HG02840 (cell line): ENCODE data around the gene ROBO4.

ENCODE experiments used
- ATAC-seq: cut with Tn5 transposase; IDR thresholded peaks from one replicate; pipeline ENCODE4 v1.9.1; 2021; ENCODE audit warnings: mild to moderate bottlenecking, moderate library complexity, moderate number of reproducible peaks; ENCODE audit not compliant: unreplicated experiment, low FRiP score

ROBO4 gene

DNA sequence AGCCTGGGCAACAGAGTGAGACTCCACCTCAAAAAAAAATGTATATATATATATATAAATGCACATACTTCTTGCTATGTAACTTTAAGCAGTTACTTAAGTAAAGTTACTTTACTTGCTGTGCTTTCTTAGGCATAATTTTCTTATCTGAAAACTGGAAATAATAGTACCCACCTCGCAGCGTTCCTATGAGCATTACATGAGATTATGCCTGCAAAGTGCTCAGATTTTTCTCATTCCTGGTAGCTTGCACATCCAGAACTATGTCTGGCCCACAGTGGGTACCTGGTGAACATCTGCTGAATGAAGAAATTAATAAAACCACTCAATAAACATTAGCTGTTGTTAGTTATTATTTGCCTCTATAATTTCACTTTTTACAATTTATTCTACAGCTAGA, 38.5 kb downstream of the ROBO4 start:
- no peak for ATAC-seq

GRCh38 chr11:124846070-124846673, 51.5 kb downstream of the ROBO4 start:
- no peak for ATAC-seq

DNA sequence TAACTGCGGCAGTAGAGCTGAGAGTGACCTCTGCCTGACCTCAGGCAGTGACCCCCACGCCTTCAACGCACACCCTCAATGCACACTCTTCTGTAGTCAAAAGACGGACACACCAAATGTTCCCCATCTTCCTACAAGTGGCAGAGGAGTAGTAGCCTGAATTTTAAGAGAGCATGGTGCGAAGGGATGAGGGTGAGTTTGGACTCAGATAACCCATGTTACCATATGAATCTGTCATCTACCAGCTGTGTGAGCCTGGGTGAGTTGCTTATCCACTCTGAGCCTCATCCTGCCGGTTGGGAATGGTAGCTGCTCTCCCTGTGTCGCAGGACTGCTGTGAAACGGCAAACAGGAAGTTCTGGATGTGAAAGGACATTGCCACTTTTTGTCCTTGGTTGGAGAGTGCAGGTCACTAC, 53.0 kb downstream of the ROBO4 start:
- no peak for ATAC-seq

DNA sequence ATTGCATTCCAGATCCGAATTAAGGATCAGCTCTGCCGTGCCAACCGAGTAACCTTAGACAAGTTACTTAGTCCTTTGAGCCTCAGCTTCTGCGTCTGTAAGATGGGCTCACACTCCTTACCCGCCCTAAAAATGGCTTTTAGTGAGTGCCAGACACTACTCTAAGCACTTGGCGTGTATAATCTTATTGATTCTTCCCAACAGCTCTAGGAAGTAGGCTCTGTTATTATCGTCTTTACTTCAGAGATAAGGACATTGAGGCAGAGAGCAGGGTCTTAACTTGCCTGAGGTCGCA, 54.1 kb downstream of the ROBO4 start:
- ATAC-seq: no peak

- ATAC-seq: no peak
These were observed 55.4 kb downstream of the ROBO4 start for GRCh38 chr11:124842305-124842704.

GRCh38 chr11:124841840-124842239, 55.8 kb downstream of the ROBO4 start:
- no peak for ATAC-seq

DNA sequence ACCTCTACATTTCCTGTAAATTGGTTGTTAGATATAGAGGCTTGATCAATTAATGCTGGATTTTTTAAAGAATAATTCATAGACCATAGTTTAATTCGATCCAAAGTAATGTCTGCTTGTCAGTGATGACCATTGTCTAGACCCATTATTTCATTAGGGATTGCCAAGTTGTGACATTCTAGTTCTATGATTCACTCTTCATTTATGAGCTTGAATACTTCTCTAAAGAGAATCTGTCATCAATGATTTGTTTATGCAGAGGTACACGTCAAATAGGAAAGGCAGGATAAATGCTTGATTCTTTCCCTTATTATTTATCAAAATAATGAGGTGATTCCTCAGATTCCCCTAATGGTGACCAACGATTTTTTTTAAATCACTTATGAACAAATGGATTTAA, 56.5 kb downstream of the ROBO4 start:
- ATAC-seq: no peak

DNA sequence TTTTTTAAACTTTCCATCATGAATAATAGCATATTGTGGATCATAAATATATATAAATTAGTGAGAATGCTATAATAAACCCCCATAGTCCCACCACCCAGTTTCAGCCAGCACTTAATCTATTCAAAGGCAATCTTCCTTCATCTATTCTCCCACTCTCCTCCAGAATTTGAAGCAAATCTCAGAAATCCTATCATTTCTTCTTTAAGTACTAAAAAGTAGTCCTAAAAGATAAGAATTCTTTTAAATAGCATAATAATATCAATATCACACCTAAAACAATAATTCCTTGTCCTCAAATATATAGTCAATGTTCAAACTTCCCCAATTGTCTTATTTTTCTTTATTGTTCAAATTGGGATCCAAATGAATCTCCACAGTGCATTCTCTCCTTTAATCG, 57.0 kb downstream of the ROBO4 start:
- no peak for ATAC-seq

DNA sequence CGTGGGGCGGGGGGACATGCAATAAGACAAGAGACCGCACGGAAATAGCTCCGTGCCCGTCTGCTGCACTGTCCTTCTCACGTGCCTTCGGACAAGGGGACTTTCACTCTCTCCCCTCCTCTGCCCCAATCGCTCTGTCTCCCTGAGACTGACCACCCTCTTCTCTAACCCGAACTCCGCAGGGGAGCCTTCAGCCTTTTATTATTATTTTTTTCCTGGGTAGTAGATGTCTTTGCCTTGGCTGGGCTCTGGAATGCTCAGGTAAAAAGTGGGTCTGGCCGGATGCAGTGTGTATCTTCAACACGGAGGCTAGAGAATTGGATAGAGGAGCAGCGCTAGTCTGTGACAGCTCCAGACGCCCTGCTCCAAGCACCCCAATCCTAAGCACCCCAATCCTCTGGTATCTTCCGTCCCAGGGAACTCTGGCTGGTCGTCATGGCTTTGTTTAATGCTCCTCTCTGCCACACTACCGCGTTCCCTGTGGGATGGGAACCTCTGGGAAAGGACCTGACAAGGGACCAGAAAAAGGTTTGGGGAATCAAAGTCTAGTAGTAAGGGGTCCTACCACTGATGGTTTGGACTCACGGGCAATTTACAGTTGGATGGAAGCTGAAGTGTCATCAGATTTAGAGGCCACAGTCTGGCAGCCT, 57.6 kb downstream of the ROBO4 start:
- ATAC-seq: no peak

DNA sequence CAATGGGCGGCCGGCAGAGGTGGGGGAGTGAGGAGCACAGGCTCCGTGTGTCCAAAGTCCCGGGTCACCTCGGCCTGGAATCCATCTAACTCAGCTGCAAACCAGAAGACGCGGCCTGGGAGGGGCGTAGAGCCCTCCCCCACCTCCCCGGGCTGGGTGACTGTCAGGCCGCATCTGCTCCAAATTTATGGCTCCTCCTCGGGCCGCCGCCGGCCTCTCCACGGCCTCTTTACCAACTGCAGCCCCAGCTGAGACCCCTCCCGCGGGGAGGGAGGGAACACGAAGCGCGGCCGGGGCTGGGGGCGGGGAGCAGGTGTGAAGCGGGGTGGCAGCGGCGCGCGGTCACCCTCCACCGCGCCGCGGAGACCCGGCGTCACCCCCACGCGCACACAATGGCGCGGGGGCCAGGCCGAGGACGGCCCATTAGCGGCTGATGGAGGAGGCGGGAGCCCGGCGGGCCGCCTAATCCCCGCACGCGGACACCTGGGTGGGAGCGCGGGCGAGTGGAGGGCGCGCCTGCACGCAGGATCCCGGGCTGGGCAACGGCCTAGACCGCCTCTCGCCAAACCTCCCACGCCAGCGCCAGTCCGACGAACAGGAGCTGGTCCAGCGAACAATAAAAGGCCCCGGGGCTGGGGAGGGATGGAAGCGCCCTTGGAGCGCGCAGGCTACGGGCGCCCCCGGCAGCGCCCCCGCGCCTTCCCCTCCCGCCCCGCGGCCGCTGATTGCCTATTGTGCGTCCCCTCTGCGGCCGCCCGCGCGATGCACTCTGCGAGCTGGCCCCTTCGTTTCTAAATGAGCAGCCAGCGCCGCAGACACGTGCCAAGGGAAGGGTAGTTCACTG, 58.3 kb downstream of the ROBO4 start:
- ATAC-seq: no peak

DNA sequence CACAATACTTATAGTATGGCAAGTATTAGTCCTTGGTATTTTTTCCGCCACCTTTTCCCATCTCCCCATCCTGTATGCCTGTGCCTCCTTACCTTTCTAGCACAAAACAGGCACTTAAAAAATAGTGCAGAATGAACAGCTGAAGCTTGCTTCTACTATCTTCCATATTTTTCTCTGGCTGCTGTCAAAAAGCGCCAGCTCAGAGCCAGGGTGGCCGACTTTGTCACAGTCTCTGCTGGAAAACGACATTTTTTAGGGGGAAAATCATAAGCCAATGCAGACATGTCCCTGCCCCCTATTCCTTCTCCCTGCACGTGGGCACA, 58.9 kb downstream of the ROBO4 start:
- no peak for ATAC-seq

GRCh38 chr11:124837491-124837856, 60.2 kb downstream of the ROBO4 start:
- no peak for ATAC-seq

GRCh38 chr11:124835918-124836317, 61.7 kb downstream of the ROBO4 start:
- ATAC-seq: no peak

DNA sequence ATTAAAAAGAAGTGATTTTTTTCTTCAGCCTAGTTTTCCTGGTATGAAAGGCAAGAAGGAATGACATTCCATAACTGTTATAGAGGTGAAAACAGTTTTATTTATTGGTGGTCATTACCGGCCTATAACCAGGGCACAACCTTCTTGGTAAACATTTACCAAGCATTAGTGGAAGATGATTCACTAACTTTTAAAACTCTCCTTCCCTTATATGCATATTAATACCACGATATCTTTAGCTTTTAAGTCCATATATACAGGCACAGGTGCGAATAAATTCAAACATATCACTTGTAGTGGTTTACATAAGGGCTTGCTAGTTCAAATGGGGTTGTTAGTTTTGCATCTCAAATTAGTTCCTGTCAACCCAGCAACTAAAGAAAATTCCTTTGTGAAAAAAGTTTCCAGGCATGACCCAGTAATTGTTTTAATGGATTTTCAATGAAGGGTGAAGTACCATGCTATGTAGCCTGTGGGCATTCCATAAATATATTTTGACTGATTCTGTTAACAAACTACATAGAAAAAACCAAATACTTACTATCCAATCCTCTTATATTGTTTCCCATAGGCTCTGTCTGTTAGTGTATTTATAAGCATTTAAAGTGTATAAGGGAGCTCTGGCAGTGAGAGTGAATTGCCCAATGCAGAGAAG, 63.0 kb downstream of the ROBO4 start:
- ATAC-seq: no peak
